SIG-M5 treated with dmso at 0.1 percent for 504 hours (cell line): Measurements from ENCODE around the gene ADCY1.
"Not testable (repeated sequence)": the region's sequence is repeated elsewhere in the genome, so short reads cannot be mapped to it uniquely, and the experiment has no call there.

Experiments used
- DNase-seq: peaks from one replicate; lab custom pipeline; 2025; ENCODE audit not compliant: unreplicated experiment; lab: John Stamatoyannopoulos, UW

Gene ADCY1

DNA sequence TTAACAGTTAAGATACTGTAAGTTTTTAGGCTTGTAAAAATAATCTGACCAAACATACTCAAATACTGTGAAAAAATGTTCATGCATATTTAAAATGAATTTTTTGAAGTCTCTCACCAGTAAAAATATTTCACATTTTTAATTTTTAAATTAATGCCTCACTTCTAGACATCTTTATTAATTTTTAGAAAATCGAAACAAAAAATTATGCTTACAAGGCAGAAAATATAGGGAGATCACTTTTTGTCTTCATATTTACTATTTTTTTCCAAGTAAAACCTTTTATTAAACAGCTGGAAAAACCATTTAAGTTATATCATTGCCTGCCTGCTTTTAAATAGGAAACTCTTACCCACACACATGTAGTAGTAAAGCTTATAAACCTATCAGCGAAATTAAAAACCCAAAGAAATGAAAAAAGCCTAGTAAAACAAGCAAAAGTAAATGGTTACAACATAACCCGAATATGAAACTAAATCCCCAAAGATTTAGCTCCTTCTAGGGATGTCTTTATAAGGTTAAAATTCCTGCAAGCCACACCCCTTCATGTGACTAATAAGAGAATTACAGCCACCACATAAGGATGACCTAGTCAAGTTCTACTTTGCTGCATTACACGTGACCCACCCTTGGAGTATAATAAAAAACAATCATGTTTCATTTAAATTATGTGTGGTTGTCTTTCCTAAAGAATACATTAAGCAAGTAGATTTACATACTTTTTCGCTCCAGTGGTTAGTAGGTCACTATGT lies 157.7 kb downstream of the ADCY1 start:
- not testable (repeated sequence) for DNase-seq

DNA sequence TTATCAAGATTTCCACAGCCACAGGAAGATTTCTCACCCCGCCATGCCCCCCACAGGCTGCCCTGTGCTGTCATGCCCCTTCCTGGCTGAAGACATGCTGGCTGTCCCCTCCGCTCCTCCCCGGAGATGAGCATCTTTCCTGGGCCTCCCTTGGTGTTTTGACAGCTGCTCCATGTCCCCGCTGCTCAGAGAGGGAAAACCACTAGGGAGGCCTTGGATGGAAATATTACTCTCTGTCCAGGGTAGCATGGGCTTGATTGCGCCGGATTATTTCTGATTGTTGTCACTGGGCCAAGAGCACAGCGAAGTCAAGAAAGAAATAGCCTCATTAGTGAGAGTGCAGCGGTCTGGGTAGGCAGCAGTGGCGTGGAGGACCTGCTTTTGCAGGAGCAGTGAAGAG lies 164.8 kb downstream of the ADCY1 start:
- not testable (repeated sequence) for DNase-seq

- not testable (repeated sequence) for DNase-seq
These were observed 166.4 kb downstream of the ADCY1 start for GRCh38 chr7:45740573-45740972.

- DNase-seq = not testable (repeated sequence)
These were observed 174.8 kb downstream of the ADCY1 start for GRCh38 chr7:45748976-45749375.

DNA sequence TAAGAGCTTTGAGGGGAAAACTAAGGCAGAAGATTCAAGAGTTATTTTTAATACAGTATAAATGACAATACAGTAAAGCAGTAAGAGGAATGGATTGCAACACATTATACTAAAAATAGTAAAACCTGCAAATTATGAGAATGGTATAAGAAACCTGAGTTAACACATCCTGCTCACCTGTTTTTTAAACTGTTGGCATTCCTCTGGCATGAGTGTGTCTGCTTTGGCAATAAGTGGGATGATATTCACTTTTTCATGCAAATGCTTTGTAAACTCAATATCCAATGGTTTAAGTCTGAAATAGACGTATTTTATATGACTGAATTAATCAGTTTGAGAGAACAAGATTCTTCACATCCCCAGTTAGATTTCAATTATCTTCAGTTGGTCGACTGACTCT lies 177.2 kb downstream of the ADCY1 start:
- not testable (repeated sequence) for DNase-seq

- DNase-seq = not testable (repeated sequence)
These were observed 182.2 kb downstream of the ADCY1 start for GRCh38 chr7:45756333-45756732.

- not testable (repeated sequence) for DNase-seq
These were observed 182.6 kb downstream of the ADCY1 start for GRCh38 chr7:45756757-45757156.

DNA sequence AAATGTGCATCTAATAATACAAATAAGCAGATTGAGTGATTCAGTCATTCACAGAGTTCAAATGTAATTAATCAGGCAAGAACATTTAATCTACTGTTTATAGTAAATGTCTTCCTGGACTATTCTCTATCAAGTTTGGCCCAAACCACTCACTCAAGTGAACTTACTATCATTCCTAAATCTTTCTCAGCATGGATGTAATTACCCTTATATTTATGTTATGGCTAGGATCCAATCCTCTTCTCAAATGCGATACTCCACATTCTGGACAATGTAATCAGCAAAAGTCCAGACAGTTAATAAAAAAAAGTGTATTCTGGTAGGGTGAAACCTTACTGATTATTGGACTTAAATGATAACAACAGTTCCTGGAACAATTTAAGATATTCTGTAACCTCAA lies 185.3 kb downstream of the ADCY1 start:
- not testable (repeated sequence) for DNase-seq

- DNase-seq = not testable (repeated sequence)
These were observed 187.5 kb downstream of the ADCY1 start for GRCh38 chr7:45761545-45762205.

GRCh38 chr7:45762225-45762994 lies 188.2 kb downstream of the ADCY1 start:
- not testable (repeated sequence) for DNase-seq

GRCh38 chr7:45768516-45769394 lies 194.6 kb downstream of the ADCY1 start:
- peak; percentile 85 for DNase-seq

DNA sequence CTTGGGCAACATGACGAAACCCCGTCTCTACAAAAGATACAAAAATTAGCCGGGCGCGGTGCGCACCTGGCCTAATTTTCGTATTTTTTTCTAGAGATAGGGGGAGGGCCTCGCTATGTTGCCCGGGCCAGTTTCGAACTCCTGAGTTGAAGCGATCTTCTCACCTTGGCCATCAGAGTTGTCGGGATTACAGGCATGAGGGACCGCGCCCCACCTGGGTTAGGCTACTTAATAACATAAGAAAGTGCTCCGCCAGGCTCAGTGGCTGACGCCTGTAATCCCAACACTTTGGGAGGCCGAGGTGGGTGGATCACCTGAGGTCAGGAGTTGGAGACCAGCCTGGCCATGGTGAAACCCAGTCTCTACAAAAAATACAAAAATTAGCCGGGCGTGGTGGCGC lies 195.5 kb downstream of the ADCY1 start:
- DNase-seq = not testable (repeated sequence)
